ENCODE results near the gene COX7A1.

GRCh38 chr19:36128392-36128736, 23.9 kb downstream of the COX7A1 start:
- TF ChIP-seq CTCF (IDR thresholded peaks at IDR 0.05) (no peak), EP300 (IDR thresholded peaks at IDR 0.05) (no peak)
